Retinal pigment epithelial cell (primary cell): ENCODE measurements around the gene CLEC7A.

Experiments
- DNase-seq: peaks from one replicate; pipeline ENCODE4 v3.0.0-alpha.2; 2010; ENCODE audit warnings: low read depth
- H3K4me3 ChIP-seq: 2 replicates; pipeline ENCODE4 v1.5.1; 2011; ENCODE audit warnings: mild to moderate bottlenecking, low read length, control low read depth, moderate library complexity
- TF ChIP-seq, protein P1 (sequence below): conservative IDR thresholded peaks from 2 replicates; pipeline ENCODE4 v1.5.1; 2011; ENCODE audit warnings: low read depth, low read length, control low read depth, inconsistent platforms

CLEC7A gene

DNA sequence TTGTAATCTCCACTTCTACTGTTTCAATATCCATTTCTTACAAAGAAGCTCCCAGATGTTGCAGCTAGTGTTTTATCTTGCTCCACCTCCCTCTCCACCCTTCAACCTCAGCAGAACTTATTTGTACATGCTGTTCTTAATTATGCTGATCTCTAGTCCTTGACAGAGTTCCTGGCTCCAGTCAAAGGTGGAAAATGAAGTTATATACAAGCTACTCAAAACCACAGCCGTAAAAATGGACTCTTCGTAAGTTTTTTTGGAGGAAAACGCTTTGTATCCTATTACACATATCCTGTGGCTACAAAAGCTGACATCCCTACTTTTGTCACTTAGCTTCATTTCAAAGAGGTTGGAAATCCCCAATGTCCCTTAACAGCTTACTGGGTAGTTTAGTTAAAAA, 32.5 kb downstream of the CLEC7A start:
- no peak for DNase-seq
- H3K4me3 ChIP-seq = no peak overlapping the region
- TF ChIP-seq, protein P1, sequence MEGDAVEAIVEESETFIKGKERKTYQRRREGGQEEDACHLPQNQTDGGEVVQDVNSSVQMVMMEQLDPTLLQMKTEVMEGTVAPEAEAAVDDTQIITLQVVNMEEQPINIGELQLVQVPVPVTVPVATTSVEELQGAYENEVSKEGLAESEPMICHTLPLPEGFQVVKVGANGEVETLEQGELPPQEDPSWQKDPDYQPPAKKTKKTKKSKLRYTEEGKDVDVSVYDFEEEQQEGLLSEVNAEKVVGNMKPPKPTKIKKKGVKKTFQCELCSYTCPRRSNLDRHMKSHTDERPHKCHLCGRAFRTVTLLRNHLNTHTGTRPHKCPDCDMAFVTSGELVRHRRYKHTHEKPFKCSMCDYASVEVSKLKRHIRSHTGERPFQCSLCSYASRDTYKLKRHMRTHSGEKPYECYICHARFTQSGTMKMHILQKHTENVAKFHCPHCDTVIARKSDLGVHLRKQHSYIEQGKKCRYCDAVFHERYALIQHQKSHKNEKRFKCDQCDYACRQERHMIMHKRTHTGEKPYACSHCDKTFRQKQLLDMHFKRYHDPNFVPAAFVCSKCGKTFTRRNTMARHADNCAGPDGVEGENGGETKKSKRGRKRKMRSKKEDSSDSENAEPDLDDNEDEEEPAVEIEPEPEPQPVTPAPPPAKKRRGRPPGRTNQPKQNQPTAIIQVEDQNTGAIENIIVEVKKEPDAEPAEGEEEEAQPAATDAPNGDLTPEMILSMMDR = no peak

DNA sequence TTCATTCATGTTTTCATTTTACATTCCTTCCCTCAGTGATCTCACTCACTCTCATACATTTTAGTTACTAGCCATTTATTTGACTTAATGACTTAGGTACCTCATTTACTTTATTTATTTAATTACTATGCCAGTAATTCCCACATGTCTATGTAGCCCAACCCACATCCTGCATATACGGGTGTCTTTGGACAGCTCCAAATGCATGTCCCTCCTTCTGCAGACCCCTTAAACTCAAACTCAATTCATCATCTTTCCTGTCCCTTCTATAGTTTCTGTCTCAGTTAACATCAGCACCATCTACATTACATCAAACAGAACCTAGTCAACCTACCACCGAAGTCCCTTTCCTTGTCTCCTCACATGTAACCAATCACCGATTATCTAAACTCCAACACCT, 34.0 kb downstream of the CLEC7A start:
- no peak overlapping the region for H3K4me3 ChIP-seq
- DNase-seq = no peak
- TF ChIP-seq, protein P1 = no peak

- H3K4me3 ChIP-seq = no peak overlapping the region
- TF ChIP-seq, protein P1 = no peak
- DNase-seq = no peak
Observed at GRCh38 chr12:10094646-10095395, 35.2 kb downstream of the CLEC7A start.

GRCh38 chr12:10088955-10089900, 40.8 kb downstream of the CLEC7A start:
- no peak for DNase-seq
- TF ChIP-seq, protein P1 = no peak
- no peak overlapping the region for H3K4me3 ChIP-seq

GRCh38 chr12:10088031-10088430, 42.0 kb downstream of the CLEC7A start:
- H3K4me3 ChIP-seq = no peak overlapping the region
- DNase-seq = no peak
- TF ChIP-seq, protein P1 = no peak

- TF ChIP-seq, protein P1 = no peak
- H3K4me3 ChIP-seq = no peak overlapping the region
- DNase-seq = no peak
Observed at GRCh38 chr12:10086387-10086786, 43.6 kb downstream of the CLEC7A start.
